Measurements from ENCODE around the gene ZIC5. TPM values are rescaled to one million over a fixed set of nuclear protein-coding genes. Genes with fewer than 3 reads are reported as not detected.

ZIC5 gene
- total RNA-seq, 1 donor from 2014 or later: not detected

DNA sequence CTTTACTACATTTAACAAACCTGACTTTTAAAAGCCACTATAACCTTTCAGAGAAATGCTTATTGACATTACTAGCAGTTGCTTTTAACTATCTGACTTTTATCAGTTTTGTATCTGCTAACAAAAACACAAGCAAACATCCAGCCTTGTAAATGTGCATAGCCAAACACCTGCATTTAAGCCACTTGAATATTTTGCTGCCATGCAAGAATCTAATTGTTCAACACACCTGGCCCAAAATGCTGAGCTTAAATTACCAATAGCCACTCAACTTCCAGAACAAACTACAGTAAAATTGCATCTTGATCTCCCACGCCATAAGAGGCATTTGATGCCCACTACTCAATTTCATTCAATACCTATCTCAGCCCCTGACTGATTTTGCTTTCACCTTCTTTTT, 9.3 kb downstream of the ZIC5 start:
- H3K27ac ChIP-seq: no peak overlapping the region
- no peaks in the 10 kb centered on the region for H3K9me3 ChIP-seq
- H3K27me3 ChIP-seq: peaks cover 98% of the 10 kb centered on the region
- peaks cover 12% of the 10 kb centered on the region for H3K4me1 ChIP-seq
- DNase-seq (no peak), ATAC-seq (no peak)
- intact Hi-C loops (cut with DNase I): no loop called here
- H3K4me3 ChIP-seq: no peak overlapping the region
- H3K36me3 ChIP-seq: no peaks in the 10 kb centered on the region
- TF ChIP-seq, protein P1, sequence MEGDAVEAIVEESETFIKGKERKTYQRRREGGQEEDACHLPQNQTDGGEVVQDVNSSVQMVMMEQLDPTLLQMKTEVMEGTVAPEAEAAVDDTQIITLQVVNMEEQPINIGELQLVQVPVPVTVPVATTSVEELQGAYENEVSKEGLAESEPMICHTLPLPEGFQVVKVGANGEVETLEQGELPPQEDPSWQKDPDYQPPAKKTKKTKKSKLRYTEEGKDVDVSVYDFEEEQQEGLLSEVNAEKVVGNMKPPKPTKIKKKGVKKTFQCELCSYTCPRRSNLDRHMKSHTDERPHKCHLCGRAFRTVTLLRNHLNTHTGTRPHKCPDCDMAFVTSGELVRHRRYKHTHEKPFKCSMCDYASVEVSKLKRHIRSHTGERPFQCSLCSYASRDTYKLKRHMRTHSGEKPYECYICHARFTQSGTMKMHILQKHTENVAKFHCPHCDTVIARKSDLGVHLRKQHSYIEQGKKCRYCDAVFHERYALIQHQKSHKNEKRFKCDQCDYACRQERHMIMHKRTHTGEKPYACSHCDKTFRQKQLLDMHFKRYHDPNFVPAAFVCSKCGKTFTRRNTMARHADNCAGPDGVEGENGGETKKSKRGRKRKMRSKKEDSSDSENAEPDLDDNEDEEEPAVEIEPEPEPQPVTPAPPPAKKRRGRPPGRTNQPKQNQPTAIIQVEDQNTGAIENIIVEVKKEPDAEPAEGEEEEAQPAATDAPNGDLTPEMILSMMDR (IDR thresholded peaks at IDR 0.05): no peak

DNA sequence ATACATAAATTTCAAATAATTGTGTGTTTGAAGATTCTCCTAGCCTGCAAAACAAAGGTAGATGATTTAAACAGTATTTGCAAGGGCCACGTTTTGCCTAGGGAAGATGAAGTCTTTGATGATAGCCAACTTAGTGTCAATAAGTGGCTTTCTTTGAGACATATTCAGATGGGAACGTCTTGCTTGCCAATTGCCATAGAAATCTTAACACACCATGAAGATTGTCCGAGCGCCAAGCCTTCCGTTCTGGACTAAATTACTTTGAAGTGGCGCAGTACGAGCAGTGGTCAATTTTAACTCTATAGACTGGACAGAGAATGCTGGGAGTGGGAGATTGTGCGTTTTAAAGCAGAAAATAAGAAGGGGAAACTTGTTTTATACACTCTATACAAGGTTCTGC, 9.9 kb downstream of the ZIC5 start:
- Histone ChIP-seq H3K4me1 (peaks cover 18% of the 10 kb centered on the region), H3K4me3 (no peak overlapping the region), H3K27me3 (peaks cover 98% of the 10 kb centered on the region), H3K9me3 (no peaks in the 10 kb centered on the region), H3K36me3 (no peaks in the 10 kb centered on the region), H3K27ac (no peak overlapping the region)
- TF ChIP-seq, protein P1 (IDR thresholded peaks at IDR 0.05): no peak
- DNase-seq (no peak), ATAC-seq (no peak)
- intact Hi-C loops (cut with DNase I): no loop called here

DNA sequence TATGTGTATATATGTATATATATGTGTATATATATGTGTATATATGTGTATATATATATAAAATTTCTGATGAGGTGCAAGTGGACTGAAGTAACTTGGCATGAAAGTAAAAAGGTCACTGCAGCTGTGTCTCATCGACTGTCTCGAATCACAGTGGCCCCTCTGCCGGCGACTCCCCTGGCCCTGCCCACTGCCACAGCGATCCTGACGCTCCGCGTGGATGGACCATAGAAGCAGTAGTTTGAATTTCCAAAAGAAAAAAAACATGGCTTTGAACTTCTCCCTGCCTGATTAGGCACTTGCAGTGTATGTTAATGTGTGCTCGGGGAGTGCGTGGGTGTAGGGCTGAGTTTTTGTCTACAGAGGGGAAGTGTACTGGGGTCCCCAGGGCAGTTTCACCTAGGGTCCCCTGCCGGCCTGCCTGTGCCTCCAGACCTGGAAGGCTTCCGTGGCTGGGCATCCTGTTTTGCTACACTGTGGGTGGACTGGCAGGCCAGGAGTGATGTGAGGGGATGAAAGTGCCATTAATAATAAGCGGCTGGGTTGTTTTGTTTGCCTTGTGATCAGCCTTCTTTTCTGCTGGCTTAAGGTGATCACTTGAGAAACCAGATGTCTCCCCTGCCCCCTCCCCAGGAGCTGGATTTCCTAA, 10.8 kb downstream of the ZIC5 start:
- intact Hi-C loops (cut with DNase I): no loop called here
- no peak for DNase-seq
- Histone ChIP-seq H3K9me3 (no peaks in the 10 kb centered on the region), H3K36me3 (no peaks in the 10 kb centered on the region), H3K4me1 (peaks cover 27% of the 10 kb centered on the region), H3K27ac (no peak overlapping the region), H3K4me3 (no peak overlapping the region), H3K27me3 (peaks cover 98% of the 10 kb centered on the region)
- no peak for ATAC-seq
- TF ChIP-seq, protein P1 (IDR thresholded peaks at IDR 0.05): no peak

DNA sequence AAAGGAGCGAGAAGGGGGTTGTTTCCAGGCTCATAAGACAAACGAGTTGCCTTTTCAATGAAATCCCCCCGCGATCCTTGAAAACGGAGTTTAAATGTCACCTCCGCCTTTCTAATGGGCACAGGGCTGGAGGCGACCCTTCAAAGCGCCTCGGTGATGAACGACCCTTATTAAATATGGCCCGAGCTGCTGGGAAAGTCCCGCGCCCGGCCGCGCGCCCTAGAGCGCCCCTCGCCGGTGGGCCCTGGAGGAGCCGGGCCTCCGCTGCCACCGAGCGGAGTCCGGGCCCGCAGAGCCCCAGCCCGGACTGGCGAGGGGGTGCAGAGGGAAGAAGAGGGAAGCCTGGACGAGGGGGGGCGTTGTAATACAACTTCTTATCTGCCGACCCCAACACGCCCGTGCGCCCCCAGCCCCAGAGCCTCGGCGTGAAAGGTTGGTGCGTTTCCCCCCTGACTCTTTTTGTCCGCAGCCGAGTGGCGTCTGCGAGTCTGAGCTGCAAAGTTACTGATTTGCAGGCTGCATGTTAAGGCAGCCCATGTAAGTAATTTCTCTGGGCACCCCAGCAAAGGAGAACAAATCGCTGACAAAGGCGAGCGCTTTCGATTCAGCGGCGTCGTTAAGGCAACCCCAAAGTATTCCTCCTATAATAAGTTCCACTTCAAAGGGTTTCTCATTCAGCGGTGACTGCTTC, 11.9 kb downstream of the ZIC5 start:
- intact Hi-C loops (cut with DNase I): no loop called here
- Histone ChIP-seq H3K27ac (no peak overlapping the region), H3K4me1 (peaks cover 31% of the 10 kb centered on the region), H3K27me3 (peaks cover 99% of the 10 kb centered on the region), H3K36me3 (no peaks in the 10 kb centered on the region), H3K4me3 (no peak overlapping the region), H3K9me3 (no peaks in the 10 kb centered on the region)
- TF ChIP-seq, protein P1 (IDR thresholded peaks at IDR 0.05): no peak
- no peak for ATAC-seq
- no peak for DNase-seq

DNA sequence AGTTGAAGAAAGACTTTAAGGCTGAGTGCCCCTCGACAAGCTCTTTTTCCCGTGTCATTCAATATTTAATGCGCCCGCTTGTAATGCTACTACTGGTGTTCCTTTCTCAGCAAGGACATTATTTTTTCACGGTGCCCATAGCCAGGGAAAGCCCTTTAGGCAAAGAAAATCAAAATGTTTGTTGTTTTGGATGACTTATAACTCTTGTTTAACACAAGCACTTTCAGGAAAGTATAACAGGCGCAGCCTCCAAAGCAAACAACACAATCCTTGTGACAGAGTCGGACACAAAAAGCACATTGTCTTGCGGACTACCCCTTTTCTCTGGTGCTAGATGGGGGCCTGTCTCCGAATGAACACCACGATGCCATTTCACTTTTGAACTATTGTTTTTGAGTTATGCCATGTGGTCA, 12.4 kb downstream of the ZIC5 start:
- ATAC-seq (no peak), DNase-seq (no peak)
- Histone ChIP-seq H3K27me3 (peaks cover 98% of the 10 kb centered on the region), H3K27ac (no peak overlapping the region), H3K4me1 (peaks cover 31% of the 10 kb centered on the region), H3K36me3 (no peaks in the 10 kb centered on the region), H3K9me3 (no peaks in the 10 kb centered on the region), H3K4me3 (no peak overlapping the region)
- TF ChIP-seq, protein P1 (IDR thresholded peaks at IDR 0.05): no peak
- intact Hi-C loops (cut with DNase I): no loop called here

Data from upper lobe of right lung (tissue), 1 donor.